Peyer's patch (tissue), 4 donors: ENCODE results near the gene LRRC8E. TPM values are rescaled to one million over a fixed set of nuclear protein-coding genes. Genes with fewer than 3 reads are reported as not detected.

Experiments used
- DNase-seq, 3 donors: peaks; one replicate each; pipeline ENCODE4 v3.0.0-alpha.2; 2017 to 2019
- H3K27ac ChIP-seq, 4 donors: fragments of 200-600 bp; sonication (generic); one replicate each; pipeline ENCODE4 v1.5.1; 2016 to 2019
- H3K27me3 ChIP-seq, 2 donors: fragments of 200-600 bp; sonication (generic); one replicate each; pipeline ENCODE4 v1.5.1; 2019
- H3K36me3 ChIP-seq, 3 donors: fragments of 200-600 bp; sonication (generic); one replicate each; pipeline ENCODE4 v1.5.1; 2016 to 2019
- H3K4me1 ChIP-seq, 4 donors: fragments of 200-600 bp; sonication (generic); one replicate each; pipeline ENCODE4 v1.5.1; 2016 to 2019
- H3K4me3 ChIP-seq, 4 donors: fragments of 200-600 bp; sonication (generic); 1 replicate in 3 of 4; 2 replicates in 1 of 4; pipeline ENCODE4 v1.5.1; 2016 to 2019; ENCODE audit warnings: mild to moderate bottlenecking in 1 of 4
- H3K9me3 ChIP-seq, 4 donors: fragments of 200-600 bp; sonication (generic); one replicate each; pipeline ENCODE4 v1.5.1; 2016 to 2019; ENCODE audit warnings: mild to moderate bottlenecking in 1 of 4
- CTCF ChIP-seq, 6 experiments: fragments of 450-650 bp in 4 of 6; fragments of 200-600 bp in 2 of 6; sonication (generic) in 1 of 6; IDR thresholded peaks; one replicate each; pipeline ENCODE4 v1.5.1; 2017 to 2019; ENCODE audit warnings: antibody characterized with exemption in 6 of 6, mild to moderate bottlenecking in 3 of 6, moderate library complexity in 1 of 6
- POLR2A ChIP-seq, 2 donors: fragments of 450-650 bp; IDR thresholded peaks; one replicate each; pipeline ENCODE4 v1.5.1; 2017; ENCODE audit warnings: antibody characterized with exemption in 2 of 2, mild to moderate bottlenecking in 2 of 2, moderate library complexity in 2 of 2
- total RNA-seq, 4 donors: library from RNA; depleted of rRNA; stranded (reverse); fragments of >200 nt; gene quantifications; one replicate each; pipeline ENCODE4 v1.1.0, GENCODE V29; 2016

Gene LRRC8E
- total RNA-seq, 4 donors from 2014 or later, result 0.57 to 0.88 (median 0.80) TPM; not detected in 1

- Histone ChIP-seq H3K4me3 (no peak overlapping the region), H3K4me1 (no peaks in the 10 kb centered on the region), H3K36me3 (no peaks in the 10 kb centered on the region), H3K27me3 (no peaks in the 10 kb centered on the region), H3K9me3 (no peaks in the 10 kb centered on the region), H3K27ac (no peak overlapping the region)
- TF ChIP-seq POLR2A (IDR thresholded peaks at IDR 0.05) (no peak), CTCF (IDR thresholded peaks at IDR 0.05) (no peak)
- DNase-seq, result peak in 1 of 3 donors; percentile 28
These were observed 40.6 kb upstream of the LRRC8E start for GRCh38 chr19:7847664-7848063.

GRCh38 chr19:7848779-7849457, 39.4 kb upstream of the LRRC8E start:
- no peak for TF ChIP-seq POLR2A (IDR thresholded peaks at IDR 0.05)
- no peak for TF ChIP-seq CTCF (IDR thresholded peaks at IDR 0.05)

GRCh38 chr19:7849631-7849999, 38.7 kb upstream of the LRRC8E start:
- H3K9me3 ChIP-seq, result no peaks in the 10 kb centered on the region
- H3K36me3 ChIP-seq, result no peaks in the 10 kb centered on the region
- H3K4me3 ChIP-seq, result no peak overlapping the region
- peak in 1 of 3 donors; percentile 34 for DNase-seq
- no peaks in the 10 kb centered on the region for H3K27me3 ChIP-seq
- H3K4me1 ChIP-seq, result peaks cover 0 to 6% (median 0%) of the 10 kb centered on the region in 4 donors
- TF ChIP-seq CTCF (IDR thresholded peaks at IDR 0.05) (no peak), POLR2A (IDR thresholded peaks at IDR 0.05) (no peak)
- H3K27ac ChIP-seq, result no peak overlapping the region

More at GRCh38 chr19:7848779-7849457, 39.4 kb upstream of the LRRC8E start:
- Histone ChIP-seq H3K4me1 (peaks cover 0 to 6% (median 0%) of the 10 kb centered on the region in 4 donors), H3K27ac (no peak overlapping the region), H3K9me3 (no peaks in the 10 kb centered on the region), H3K36me3 (no peaks in the 10 kb centered on the region), H3K27me3 (no peaks in the 10 kb centered on the region), H3K4me3 (no peak overlapping the region)
- DNase-seq, result peak in 1 of 3 donors; percentile 46

- DNase-seq, result peak in 1 of 3 donors; percentile 45
- peaks cover 0 to 6% (median 0%) of the 10 kb centered on the region in 4 donors for H3K4me1 ChIP-seq
- H3K27me3 ChIP-seq, result no peaks in the 10 kb centered on the region
- no peak overlapping the region for H3K4me3 ChIP-seq
- no peaks in the 10 kb centered on the region for H3K36me3 ChIP-seq
- TF ChIP-seq CTCF (IDR thresholded peaks at IDR 0.05), result no peak
- TF ChIP-seq POLR2A (IDR thresholded peaks at IDR 0.05), result no peak
- H3K27ac ChIP-seq, result no peak overlapping the region
- no peaks in the 10 kb centered on the region for H3K9me3 ChIP-seq
These were observed 38.1 kb upstream of the LRRC8E start for GRCh38 chr19:7850000-7850813.

- Histone ChIP-seq H3K9me3 (no peaks in the 10 kb centered on the region), H3K4me1 (peaks cover 0 to 6% (median 0%) of the 10 kb centered on the region in 4 donors), H3K27me3 (no peaks in the 10 kb centered on the region), H3K27ac (no peak overlapping the region), H3K4me3 (no peak overlapping the region), H3K36me3 (no peaks in the 10 kb centered on the region)
- peak in 1 of 3 donors; percentile 36 for DNase-seq
- no peak for TF ChIP-seq POLR2A (IDR thresholded peaks at IDR 0.05)
- TF ChIP-seq CTCF (IDR thresholded peaks at IDR 0.05), result no peak
These were observed 37.2 kb upstream of the LRRC8E start for GRCh38 chr19:7850945-7851622.
